Fibroblast of gingiva (primary cell): ENCODE data around the gene KPNB1.

Source experiments
- DNase-seq: peaks from one replicate; pipeline ENCODE4 v3.0.0-alpha.2; 2011; ENCODE audit warnings: low read depth

The KPNB1 gene

GRCh38 chr17:47728214-47728877 is 78.6 kb downstream of the KPNB1 start:
- DNase-seq = no peak

GRCh38 chr17:47729476-47729875 is 79.8 kb downstream of the KPNB1 start:
- DNase-seq = no peak

- DNase-seq = no peak
Measured at GRCh38 chr17:47730681-47731080, 81.0 kb downstream of the KPNB1 start.

GRCh38 chr17:47731396-47731795 is 81.7 kb downstream of the KPNB1 start:
- no peak for DNase-seq

- no peak for DNase-seq
Measured at GRCh38 chr17:47732399-47733046, 82.8 kb downstream of the KPNB1 start.

- no peak for DNase-seq
Measured at GRCh38 chr17:47733047-47733673, 83.4 kb downstream of the KPNB1 start, which contains the start of gene TBX21. TBX21 (plus strand) TSS chr17:47733236; CDS start chr17:47733455, 219 bp downstream.

- no peak for DNase-seq
Measured at GRCh38 chr17:47733674-47734410, 84.1 kb downstream of the KPNB1 start.

GRCh38 chr17:47735139-47735464 is 85.4 kb downstream of the KPNB1 start:
- DNase-seq = no peak
